T-helper 2 cell treated with Interferon-gamma antibody and Interleukin-4, amounts not matched to agents 100 ng/mL and 5 ng/mL, for 36 hours (primary cell): ENCODE measurements around the gene GAPVD1. TPM values are rescaled to one million over a fixed set of nuclear protein-coding genes. Genes with fewer than 3 reads are reported as not detected.
"Not testable (repeated sequence)": the region's sequence is repeated elsewhere in the genome, so short reads cannot be mapped to it uniquely, and the experiment has no call there.

Experiments
- intact Hi-C: fragments of 100-400 bp; cut with micrococcal nuclease; formaldehyde crosslinking; loops from one replicate; pipeline ENCODE4 v1.15.1; 2023
- total RNA-seq: library from RNA; stranded (reverse); gene quantifications from 2 replicates; pipeline ENCODE4 v1.2.3, GENCODE V29; 2022

The GAPVD1 gene
- 49.4 and 51.9 TPM in 2 replicates for total RNA-seq

DNA sequence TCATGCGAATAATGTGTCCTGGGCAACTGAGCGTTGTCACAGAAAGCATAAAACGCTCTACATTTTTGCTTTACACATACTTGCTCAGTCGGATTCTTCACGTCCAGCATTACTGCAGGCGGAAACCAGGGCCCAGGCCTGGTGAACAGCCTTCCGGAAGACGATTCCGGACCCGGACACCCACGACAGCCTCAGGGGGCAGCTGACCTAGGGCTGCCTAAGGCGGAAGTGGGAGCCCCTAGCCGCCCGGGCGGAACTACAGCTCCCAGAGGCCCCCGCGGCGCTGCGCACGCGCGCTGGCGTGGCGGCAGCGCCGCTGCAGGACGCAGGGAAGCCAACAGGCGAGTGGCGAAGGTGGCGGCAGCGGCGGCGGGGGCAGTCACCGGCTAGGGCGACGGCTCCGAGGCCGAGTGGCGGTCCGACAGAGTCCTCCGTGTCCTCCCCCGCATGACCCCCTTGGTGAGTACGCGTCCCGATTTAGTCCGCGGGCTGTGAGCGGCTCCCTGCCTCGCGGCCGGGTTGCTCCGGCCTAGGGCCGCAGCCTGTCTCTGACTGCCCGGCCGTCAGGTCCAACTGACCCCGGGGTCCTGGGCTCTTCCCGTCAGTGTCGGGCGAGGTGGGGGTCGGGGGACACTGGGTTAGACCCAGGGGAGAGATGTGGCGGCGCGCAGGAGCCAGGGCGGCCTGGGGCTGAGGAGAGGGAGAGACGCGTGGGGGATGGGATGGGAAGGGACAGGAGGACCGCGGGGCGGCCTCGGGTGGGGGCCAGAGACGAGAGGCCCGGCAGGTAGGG, at the start of gene GAPVD1:
Gene GAPVD1 (plus strand): TSS at position 326 of the 793 bp plus-strand sequence. CDS start 37,096 bp downstream, outside the sequence.
- intact Hi-C loops = loop anchor here (1.0 to 5.0 kb wide), 4 partner anchors 20 to 486 kb away; partner anchors contain the start of genes HSPA5, PBX3 and RABEPK

- intact Hi-C loops = no loop called here
These were observed 47.4 kb upstream of the GAPVD1 start for GRCh38 chr9:125214186-125214585.

DNA sequence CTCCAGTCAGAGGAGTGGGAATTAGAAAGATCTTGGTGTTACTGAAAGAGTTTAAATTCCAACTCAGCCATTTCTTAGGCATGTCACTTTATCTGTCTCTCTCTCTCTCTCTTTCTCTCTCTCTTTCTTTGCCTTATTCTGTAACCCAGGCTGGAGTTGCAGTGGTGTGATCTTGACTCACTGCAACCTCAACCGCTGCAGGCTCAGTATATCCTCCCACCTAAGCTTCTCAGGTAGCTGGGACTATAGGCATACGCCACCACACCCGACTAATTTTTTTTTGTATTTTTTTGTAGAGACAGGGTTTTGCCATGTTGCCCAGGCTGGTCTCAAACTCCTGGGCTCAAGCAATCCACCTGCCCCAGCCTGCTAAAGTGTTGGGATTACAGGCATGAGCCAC, 43.0 kb upstream of the GAPVD1 start:
- intact Hi-C loops = no loop called here

DNA sequence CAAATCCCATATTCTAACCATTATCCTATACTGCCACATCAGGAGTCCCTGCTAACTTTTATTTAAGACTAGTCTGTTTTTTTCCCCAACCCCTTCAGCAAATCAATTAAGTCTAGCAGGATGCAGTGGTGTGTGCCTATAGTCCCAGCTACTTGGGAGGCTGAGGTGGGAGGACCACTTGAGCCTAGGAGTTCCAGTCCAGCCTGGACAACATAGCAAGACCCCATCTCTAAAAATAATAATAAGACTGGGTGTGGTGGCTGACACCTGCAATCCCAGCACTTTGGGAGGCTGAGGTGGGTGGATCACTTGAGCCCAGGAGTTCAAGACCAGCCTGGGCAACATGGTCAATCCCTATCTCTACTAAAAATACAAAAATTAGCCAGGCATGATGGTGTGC, 36.8 kb upstream of the GAPVD1 start:
- intact Hi-C loops = not testable (repeated sequence)

GRCh38 chr9:125227761-125228160, 33.9 kb upstream of the GAPVD1 start:
- intact Hi-C loops = no loop called here

DNA sequence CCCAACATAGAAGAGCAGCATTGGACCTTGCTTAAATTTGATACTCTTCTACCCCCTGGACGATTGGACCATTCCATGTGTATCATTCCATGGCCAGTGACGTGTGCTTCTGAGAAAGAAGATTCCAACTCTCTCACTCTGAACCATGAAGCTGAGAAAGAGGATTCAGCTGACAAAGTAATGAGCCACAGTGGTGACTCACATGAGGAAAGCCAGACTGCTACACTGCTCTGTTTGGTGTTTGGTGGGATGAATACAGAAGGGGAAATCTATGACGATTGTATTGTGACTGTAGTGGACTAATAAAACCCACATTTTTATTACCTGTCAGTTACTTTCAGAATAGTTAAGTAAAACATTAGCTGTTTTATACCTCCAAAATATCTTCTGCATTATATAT, 27.9 kb upstream of the GAPVD1 start:
- intact Hi-C loops = no loop called here

- intact Hi-C loops = not testable (repeated sequence)
These were observed 27.5 kb upstream of the GAPVD1 start for GRCh38 chr9:125234099-125234498.

GRCh38 chr9:125235804-125236519, 25.7 kb upstream of the GAPVD1 start:
- intact Hi-C loops = no loop called here

GRCh38 chr9:125236520-125237159, 25.0 kb upstream of the GAPVD1 start:
- intact Hi-C loops = not testable (repeated sequence)

DNA sequence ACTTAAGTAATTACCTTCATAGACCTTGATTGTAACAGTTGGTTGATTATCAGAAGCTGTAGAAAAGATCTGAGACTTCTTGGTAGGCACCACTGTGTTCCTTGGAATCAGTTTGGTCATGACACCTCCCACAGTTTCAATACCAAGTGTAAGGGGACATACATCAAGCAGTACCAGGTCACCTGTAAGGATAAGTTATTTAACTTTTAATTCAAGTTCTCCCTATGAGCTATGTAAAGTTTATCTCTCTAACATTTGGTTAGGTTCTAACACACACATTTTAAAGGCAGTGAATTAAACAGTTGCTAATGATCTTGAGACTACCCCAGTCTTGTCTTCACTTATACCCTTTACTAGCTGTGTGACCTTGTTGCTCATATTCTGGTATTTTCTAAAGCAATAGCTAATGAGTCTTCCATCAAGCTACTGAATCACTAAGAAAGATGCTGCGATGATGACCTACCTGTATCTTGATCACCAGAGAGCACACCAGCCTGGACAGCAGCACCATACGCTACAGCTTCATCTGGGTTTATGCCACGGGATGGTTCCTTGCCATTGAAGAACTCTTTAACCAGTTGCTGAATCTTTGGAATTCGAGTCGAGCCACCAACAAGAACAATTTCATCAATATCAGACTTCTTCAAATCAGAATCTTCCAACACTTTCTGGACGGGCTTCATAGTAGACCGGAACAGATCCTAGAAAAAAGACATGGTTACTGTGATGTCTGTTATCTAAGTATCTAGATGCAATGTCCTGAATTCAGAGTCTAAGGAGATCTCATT, 23.3 kb upstream of the GAPVD1 start:
- intact Hi-C loops = no loop called here

- intact Hi-C loops = no loop called here
These were observed 22.6 kb upstream of the GAPVD1 start for GRCh38 chr9:125238915-125239446.

DNA sequence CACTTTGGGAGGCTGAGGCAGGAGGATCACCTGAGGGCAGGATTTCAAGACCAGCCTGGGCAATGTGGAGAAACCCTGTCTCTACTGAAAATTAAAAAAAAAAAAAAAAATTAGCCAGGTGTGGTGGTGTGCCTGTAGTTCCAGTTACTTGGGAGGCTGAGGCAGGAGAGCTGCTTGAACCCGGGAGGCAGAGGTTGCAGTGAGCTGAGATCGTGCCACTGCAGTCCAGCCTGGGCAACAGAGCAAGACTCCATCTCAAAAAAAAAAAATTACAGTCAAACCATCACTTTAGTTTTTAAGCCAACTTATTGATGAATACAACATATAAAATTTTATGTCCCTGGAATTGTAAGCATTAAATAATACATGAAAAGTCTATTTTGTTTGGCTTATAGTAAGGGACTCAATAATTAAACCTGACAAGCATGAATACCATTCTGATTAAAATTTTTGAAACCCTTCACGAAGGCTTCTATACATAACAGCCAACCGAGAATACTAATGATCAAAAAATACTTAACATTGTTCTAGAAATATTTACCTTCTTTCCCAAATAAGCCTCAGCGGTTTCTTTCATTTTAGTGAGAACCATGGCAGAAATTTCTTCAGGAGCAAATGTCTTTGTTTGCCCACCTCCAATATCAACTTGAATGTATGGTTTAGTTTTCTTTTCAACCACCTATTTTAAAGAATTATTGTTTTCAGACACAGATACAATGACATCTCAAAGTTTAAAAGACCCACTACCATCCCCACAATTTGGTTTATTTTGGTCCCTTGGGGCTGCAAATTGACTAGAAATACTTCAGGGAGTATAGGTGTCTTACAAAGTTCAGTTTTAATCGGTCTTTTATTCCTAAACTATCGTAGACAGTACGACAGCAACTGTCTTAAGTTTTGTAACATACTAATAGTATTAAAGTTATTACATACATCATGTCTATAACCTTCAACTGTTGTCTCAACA, 21.7 kb upstream of the GAPVD1 start:
- intact Hi-C loops = loop anchor here (2.0 kb wide), 2 partner anchors 299 to 469 kb away; partner anchors contain the start of genes GOLGA1 and NR6A1

GRCh38 chr9:125240649-125240999, 21.0 kb upstream of the GAPVD1 start:
- intact Hi-C loops = loop anchor here (2.0 kb wide), 2 partner anchors 300 to 470 kb away; partner anchors contain the start of genes GOLGA1 and NR6A1

DNA sequence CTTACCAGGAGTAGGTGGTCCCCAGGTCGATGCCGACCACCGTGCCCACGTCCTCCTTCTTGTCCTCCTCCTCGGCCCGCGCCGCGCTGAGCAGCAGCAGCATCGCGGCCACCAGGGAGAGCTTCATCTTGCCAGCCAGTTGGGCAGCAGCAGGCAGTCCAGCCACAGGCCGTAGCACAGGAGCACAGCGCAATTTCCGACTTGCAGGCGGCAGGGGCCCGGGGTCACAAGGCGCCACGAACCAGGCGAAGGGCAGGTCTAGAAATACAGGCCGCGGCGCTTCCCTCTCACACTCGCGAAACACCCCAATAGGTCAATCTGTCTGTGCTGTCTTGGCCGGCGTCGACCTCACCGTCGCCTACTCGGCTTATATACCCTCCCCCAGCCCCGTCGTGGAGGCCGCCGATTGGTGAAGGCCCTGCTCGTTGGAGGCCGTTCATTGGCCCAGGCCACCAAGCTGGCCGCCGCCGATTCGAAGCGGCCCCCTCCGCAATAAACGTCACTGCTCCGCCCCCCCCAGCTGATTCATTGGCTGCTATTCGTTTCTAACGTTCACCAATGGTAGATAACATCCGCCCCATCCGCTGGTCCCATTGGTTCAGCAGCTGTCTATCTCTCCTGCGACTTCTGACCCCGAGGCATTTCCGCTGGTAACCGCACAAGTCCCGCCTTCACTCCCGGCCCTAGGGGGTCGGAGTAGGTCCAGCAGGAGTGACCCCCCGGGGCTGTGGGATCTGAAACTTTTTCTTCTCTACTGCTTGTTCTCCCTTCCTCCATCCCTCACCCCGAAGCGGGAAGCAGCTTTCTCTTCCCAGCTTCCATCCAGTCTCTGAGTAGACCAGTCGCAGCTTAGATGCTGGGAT, 20.4 kb upstream of the GAPVD1 start, which contains the start of gene HSPA5:
Gene HSPA5 (minus strand): TSS at position 344 of the 863 bp plus-strand sequence. CDS start 217 bp downstream, at position 127.
- intact Hi-C loops = loop anchor here (1.0 to 2.0 kb wide), 7 partner anchors 20 to 470 kb away; partner anchors contain the start of genes ARPC5L, GAPVD1, GOLGA1 and NR6A1

DNA sequence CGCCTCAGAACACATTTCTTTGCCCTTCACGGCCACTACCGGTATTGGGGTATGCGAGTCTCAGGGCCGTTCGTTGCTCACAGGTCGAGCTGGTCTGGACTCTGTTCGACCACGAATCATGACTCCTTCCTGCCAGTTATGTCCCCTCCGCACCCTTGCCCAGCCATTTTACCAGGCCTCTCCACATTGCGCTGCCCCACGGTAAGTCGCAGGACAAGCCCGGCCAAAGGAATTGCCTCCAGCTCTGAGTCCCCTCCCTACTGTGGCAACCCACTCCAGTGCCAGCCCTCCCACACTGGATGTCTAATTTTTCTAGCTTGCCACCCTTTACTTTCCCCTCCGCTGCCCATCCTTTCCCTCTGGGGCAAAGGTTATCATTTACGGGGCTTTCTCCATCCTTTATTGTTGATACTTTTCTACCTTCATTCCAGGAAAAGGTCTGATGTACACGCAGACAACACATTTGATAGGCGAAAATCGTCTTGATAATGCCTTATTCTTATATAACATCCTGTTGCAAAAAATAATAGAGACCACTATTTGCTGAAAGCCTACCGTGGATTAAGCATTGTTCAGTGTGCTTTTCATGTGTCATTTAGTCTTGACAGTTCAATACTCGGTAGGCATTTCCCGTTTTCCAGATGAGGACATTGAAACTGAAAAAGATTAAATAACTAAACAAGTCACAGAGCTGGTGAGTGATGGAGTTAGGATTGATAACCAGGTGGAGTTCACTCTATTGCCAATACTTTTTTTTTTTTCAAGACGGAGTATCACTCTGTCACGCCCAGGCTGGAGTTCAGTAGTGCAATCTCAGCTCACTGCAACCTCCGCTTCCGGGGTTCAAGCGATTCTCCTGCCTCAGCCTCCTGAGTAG, 19.5 kb upstream of the GAPVD1 start:
- intact Hi-C loops = loop anchor here (1.0 to 2.0 kb wide), 7 partner anchors 19 to 471 kb away; partner anchors contain the start of genes ARPC5L, GAPVD1, GOLGA1 and NR6A1

GRCh38 chr9:125243792-125244260, 17.8 kb upstream of the GAPVD1 start:
- intact Hi-C loops = no loop called here

DNA sequence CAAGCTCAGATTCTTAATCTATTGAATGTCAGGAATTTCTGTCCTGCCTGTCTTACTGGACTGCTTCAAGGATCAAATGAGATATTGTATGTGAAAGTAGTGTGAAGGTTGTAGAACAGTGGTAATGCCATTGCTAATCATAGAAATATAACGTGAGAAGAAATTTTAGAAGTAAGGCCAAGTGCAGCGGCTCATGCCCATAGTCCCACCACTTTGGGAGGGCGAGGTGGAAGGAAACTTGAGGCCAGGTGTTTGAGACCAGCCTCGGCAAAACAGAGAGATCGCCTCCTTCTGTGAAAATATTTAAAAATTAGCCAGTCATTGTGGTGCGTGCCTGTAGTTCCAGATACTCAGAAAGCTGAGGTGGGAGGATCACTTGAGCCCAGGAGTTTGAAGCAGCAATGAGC, 15.4 kb upstream of the GAPVD1 start:
- intact Hi-C loops = no loop called here
